ENCODE data around the gene CTSH.

CTSH gene

DNA sequence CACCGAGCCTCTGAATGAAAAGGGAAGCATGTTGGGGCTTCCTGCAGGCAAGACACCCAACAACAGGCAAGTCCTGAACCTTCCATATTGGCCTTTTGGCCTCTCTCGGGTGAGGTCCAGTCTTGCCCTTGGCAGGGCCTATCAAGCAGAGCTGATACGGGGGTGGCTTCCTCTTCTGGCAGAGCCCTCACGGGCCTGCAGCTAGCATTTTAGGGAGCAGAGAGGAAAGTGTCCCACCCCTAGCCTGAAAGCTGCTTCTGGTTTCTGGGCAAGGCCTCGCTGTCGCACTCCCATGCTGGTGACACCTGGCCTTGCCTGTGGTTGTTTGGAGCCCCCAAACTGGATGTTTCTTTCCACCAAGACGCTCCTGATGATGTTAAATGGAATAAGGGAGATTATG, 31.8 kb upstream of the CTSH start:
- H3K27me3 ChIP-seq = peaks cover 0 to 15% of the 10 kb centered on the region in 2 donors
- TF ChIP-seq, protein P1, sequence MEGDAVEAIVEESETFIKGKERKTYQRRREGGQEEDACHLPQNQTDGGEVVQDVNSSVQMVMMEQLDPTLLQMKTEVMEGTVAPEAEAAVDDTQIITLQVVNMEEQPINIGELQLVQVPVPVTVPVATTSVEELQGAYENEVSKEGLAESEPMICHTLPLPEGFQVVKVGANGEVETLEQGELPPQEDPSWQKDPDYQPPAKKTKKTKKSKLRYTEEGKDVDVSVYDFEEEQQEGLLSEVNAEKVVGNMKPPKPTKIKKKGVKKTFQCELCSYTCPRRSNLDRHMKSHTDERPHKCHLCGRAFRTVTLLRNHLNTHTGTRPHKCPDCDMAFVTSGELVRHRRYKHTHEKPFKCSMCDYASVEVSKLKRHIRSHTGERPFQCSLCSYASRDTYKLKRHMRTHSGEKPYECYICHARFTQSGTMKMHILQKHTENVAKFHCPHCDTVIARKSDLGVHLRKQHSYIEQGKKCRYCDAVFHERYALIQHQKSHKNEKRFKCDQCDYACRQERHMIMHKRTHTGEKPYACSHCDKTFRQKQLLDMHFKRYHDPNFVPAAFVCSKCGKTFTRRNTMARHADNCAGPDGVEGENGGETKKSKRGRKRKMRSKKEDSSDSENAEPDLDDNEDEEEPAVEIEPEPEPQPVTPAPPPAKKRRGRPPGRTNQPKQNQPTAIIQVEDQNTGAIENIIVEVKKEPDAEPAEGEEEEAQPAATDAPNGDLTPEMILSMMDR (IDR thresholded peaks at IDR 0.05) = no peak
- H3K36me3 ChIP-seq = no peaks in the 10 kb centered on the region
- intact Hi-C loops (cut with DNase I; ENCODE audit: low total_unique reads) = no loop called here
- DNase-seq = no peak
- no peak overlapping the region for H3K4me3 ChIP-seq
- no peak overlapping the region for H3K27ac ChIP-seq
- no peaks in the 10 kb centered on the region for H3K9me3 ChIP-seq
- H3K4me1 ChIP-seq = no peaks in the 10 kb centered on the region

DNA sequence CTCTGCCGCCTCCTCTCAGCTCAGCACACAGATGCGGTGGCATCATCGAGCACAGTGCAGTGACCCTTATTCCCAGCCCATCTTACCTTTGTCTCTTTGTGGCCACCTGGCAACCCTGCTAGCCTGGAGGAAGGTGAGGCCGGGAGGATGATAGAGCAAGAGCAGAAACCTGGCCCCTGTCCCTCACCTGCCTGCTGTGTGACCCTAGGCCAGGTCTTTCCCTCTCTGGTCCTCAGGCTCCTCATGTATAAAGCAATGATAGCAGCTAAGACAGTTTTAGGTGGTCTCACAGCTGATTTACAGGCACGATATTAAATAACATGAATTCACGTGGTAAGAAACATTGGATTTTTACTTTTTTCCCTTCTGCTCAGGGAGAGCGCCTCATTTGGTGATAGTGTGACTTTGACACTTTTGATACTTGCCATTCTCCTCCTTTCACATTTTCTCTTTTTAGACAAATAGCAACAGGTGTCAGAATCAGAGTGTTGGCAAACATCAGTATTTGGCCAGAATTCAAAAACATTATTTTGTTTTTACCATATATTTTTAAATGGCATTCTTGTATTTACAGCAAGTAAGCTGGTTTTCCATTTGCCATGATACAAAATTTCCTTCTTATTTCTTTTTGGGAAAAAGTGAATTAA, 29.5 kb upstream of the CTSH start:
- no peak overlapping the region for H3K27ac ChIP-seq
- H3K9me3 ChIP-seq = no peaks in the 10 kb centered on the region
- no peak overlapping the region for H3K4me3 ChIP-seq
- H3K27me3 ChIP-seq = peaks cover 0 to 15% of the 10 kb centered on the region in 2 donors
- H3K36me3 ChIP-seq = no peaks in the 10 kb centered on the region
- H3K4me1 ChIP-seq = peaks cover 0 to 16% (median 4%) of the 10 kb centered on the region in 4 donors
- DNase-seq = no peak
- intact Hi-C loops (cut with DNase I; ENCODE audit: low total_unique reads) = no loop called here
- TF ChIP-seq, protein P1 (IDR thresholded peaks at IDR 0.05) = no peak

DNA sequence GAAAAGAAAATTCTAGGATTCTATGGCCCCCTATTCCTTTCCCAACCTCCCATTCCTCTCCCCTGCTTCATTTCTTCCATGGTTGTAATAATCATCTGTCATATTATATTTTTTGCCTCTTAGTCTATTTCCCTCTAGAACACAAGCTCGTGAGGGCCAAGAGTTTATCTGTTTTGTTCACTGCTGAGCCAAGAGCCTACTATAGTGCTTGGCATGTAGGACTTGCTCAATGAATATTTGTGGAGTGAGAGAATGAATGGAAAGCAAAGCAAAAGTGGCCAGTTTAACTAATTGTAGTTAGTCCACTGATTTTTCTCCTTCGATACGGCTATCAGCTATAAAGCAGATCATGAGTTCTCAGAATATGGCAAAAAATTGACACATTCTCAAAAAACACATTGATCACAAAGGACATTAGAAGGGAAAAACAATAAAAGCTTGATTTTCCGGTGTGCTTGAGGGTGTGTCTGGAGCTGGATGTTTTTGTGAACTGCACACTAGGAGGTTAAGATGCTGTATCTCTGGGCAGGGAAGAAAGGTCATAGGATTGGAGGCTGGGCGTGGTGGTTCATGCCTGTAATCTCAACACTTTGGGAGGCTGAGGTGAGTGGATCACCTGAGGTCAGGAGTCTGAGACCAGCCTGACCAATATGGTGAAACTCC, 25.0 kb upstream of the CTSH start:
- DNase-seq = no peak
- H3K4me1 ChIP-seq = peaks cover 0 to 16% (median 4%) of the 10 kb centered on the region in 4 donors
- TF ChIP-seq, protein P1 (IDR thresholded peaks at IDR 0.05) = no peak
- H3K27me3 ChIP-seq = no peaks in the 10 kb centered on the region
- intact Hi-C loops (cut with DNase I; ENCODE audit: low total_unique reads) = no loop called here
- no peak overlapping the region for H3K4me3 ChIP-seq
- no peaks in the 10 kb centered on the region for H3K36me3 ChIP-seq
- no peak overlapping the region for H3K27ac ChIP-seq
- no peaks in the 10 kb centered on the region for H3K9me3 ChIP-seq

DNA sequence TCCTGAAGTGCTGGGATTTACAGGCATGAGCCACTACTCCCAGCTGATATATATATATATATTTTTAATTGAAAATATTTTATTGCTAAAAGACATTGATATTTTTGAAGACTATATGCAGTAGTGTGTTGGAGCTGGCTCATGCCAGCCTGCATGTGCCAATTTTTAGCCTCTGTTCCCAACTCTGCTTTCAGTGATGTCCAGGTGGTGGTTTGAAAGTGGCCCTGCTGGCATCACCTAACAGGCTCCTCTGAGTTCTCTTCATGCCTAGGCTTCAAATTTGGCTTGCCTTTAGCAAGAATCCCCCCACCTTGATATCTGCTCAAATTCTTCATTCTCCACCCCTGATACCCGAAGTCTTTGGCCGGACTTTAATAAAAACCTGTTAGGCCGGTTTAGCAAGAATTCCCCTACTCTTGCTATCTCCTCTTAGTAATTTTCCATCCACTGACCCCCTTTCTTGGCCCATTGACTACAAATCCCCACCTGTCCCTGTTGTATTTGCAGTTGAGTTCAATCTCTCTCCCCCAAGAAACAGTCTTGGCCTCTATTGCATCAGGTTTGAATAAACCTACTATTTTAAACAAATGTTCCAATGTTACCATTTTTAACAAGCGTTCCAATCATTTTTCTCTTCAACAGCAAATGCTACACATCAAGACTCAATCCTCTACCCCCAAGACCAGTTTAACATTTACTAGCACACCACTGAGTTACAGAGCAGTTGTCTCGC, 23.9 kb upstream of the CTSH start:
- intact Hi-C loops (cut with DNase I; ENCODE audit: low total_unique reads) = no loop called here
- no peak overlapping the region for H3K27ac ChIP-seq
- DNase-seq = no peak

DNA sequence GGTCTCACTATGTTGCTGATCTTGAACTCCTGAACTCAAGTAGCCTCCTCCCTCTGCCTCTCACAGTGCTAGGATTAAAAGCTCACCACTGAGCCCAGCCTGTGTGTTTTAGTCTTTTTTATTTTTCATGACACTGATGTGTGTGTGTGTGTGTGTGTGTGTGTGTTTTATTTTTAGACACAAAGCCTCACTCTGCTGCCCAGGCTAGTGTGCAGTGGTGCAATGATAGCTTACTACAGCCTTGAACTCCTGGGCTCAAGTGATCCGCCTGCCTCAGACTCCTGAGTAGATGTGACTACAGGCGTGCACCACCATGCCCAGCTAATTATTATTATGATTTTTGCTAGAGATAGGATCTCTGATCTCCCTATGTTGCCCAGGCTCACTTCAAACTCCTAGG, 23.3 kb upstream of the CTSH start:
- no peaks in the 10 kb centered on the region for H3K9me3 ChIP-seq
- no peak overlapping the region for H3K27ac ChIP-seq
- no peaks in the 10 kb centered on the region for H3K27me3 ChIP-seq
- peaks cover 0 to 16% (median 4%) of the 10 kb centered on the region in 4 donors for H3K4me1 ChIP-seq
- H3K36me3 ChIP-seq = no peaks in the 10 kb centered on the region
- no peak overlapping the region for H3K4me3 ChIP-seq
- TF ChIP-seq, protein P1 (IDR thresholded peaks at IDR 0.05) = no peak
- intact Hi-C loops (cut with DNase I; ENCODE audit: low total_unique reads) = no loop called here
- no peak for DNase-seq

More for the DNA sequence above, 23.9 kb upstream of the CTSH start:
- no peak overlapping the region for H3K4me3 ChIP-seq
- TF ChIP-seq, protein P1 (IDR thresholded peaks at IDR 0.05) = no peak
- no peaks in the 10 kb centered on the region for H3K27me3 ChIP-seq
- no peaks in the 10 kb centered on the region for H3K9me3 ChIP-seq
- H3K4me1 ChIP-seq = peaks cover 0 to 16% (median 4%) of the 10 kb centered on the region in 4 donors
- no peaks in the 10 kb centered on the region for H3K36me3 ChIP-seq

All from tibial artery (tissue), 4 donors.